HG03342 (cell line): ENCODE measurements around the gene SETBP1.

Experiments used
- ATAC-seq: cut with Tn5 transposase; IDR thresholded peaks from one replicate; pipeline ENCODE4 v1.9.1; 2021; ENCODE audit warnings: mild to moderate bottlenecking, moderate library complexity; ENCODE audit not compliant: unreplicated experiment

Gene SETBP1

GRCh38 chr18:45054636-45055035 is 373.9 kb downstream of the SETBP1 start:
- ATAC-seq = no peak

GRCh38 chr18:45055811-45056210 is 375.1 kb downstream of the SETBP1 start:
- ATAC-seq = no peak

DNA sequence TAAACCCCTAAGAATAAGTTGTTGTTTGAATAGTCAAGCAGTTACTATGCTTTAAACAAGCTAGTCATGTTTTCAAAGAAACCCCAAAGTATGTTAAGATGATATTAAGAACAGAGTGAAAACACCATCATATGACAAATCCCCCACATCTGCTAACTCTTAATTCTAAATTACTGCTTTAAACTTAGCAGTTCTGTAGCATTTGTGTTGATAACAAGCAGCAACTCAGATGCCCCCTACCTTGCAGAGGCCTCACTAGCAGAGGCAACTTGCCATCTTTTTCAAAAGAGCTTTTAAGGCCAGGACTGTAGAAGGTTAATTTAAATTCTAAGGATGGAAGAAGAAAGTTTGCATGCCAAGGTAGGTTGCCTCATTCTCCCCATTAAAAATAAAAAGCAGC is 376.2 kb downstream of the SETBP1 start:
- ATAC-seq = no peak

- no peak for ATAC-seq
Observed at GRCh38 chr18:45057955-45058600, 377.4 kb downstream of the SETBP1 start.

DNA sequence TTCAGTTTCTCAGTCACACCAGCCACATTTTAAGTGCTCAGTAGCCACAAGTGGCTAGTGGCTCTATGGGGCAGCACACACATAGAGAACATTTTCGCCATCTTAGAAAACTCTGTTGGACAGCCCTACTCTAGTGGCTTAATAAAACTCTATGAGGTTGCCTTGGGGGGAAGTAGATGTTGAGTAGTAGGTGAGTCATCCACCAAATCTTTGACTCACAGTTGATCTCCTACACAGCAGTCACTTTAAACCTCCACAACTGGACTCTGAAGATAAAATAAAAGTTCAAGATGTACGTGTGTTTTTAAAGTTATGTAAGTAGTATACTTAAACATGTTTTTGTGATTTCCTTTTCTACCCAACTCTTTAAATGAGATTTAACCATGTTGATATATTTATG is 379.0 kb downstream of the SETBP1 start:
- no peak for ATAC-seq

DNA sequence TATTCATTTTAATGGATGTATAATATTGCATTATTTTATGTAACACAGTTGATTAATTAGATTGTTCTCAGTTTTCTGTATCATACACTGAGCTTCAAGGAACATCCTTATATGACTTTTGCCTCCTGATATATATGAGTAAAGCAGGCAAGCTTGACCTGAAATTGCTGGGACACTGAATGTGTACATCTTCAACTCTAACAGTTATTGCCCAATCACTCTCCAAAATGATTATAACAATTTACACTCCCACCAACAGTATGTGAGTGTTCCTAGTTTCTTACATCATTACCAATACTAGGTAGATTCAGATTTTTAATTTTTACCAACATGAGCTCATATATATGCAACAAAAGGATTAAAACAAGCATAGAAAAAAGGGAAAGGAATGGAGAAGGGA is 379.4 kb downstream of the SETBP1 start:
- ATAC-seq = no peak

DNA sequence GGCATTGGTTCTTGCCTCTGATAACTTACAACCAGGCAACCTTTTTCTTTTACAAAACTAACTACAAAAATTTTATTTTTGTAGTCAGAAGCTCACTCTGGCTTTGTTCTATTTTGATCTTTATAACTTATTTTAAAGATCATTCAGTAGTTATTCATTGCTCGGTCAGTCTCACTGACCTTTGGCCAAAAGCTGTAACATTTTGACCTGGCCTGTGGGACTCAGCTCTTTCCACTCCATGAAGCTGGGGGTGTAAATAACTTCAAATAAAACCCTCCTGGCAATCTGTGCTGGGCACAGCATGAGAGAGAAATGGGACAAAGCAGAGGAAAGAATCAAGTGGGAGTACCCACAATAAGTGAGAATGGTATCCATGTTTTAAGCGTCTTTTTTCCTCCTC is 380.7 kb downstream of the SETBP1 start:
- no peak for ATAC-seq

DNA sequence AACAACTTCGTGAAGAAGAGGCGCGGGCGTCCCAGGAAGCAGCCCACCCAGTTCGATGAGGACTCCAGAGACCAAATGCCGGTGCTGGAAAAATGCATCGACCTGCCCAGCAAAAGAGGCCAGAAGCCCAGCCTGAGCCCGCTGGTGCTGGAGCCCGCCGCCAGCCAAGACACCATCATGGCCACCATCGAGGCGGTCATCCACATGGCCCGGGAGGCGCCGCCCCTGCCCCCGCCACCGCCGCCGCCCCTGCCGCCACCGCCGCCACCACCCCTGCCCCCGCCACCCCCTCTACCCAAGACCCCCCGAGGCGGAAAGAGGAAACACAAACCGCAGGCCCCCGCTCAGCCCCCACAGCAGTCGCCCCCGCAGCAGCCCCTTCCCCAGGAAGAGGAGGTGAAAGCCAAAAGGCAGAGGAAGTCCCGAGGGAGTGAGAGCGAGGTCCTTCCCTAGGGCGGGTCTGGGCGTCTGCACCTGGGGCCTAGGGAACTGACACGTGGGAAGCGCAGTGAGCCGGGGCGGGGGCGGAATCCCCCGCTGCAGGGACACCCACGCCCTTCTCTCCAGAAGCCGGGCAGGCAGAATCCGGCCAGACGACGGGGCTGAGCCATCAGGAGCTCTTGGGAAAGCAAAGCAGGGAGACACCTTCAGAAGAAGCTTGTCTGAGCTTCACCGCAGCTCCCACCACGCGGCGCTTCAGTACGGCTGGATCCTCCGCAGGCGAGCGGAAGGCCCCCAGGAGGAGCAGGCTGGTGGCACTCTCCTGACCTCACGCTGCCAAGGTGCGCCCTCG is 382.8 kb downstream of the SETBP1 start:
- no peak for ATAC-seq

- no peak for ATAC-seq
Observed at GRCh38 chr18:45066210-45066609, 385.5 kb downstream of the SETBP1 start.

DNA sequence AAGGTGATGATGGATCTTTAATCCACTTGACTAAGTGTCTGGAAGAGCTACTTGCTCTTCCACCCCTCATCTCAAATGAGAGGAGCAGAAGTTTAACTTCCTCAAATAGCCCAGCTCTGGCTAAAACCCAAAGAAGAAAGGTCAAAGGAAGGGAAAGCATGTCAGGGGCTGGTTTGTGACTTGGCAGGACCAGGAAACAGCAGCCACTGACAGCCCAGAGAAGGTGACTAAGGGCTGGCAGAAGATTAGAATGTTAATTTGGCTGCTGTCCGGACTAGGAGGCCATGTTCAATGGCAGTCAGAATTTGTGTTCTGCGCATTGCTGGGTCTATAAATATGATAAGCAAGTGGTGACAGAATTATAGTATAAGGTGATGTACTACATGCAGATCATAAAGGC is 386.2 kb downstream of the SETBP1 start:
- no peak for ATAC-seq

DNA sequence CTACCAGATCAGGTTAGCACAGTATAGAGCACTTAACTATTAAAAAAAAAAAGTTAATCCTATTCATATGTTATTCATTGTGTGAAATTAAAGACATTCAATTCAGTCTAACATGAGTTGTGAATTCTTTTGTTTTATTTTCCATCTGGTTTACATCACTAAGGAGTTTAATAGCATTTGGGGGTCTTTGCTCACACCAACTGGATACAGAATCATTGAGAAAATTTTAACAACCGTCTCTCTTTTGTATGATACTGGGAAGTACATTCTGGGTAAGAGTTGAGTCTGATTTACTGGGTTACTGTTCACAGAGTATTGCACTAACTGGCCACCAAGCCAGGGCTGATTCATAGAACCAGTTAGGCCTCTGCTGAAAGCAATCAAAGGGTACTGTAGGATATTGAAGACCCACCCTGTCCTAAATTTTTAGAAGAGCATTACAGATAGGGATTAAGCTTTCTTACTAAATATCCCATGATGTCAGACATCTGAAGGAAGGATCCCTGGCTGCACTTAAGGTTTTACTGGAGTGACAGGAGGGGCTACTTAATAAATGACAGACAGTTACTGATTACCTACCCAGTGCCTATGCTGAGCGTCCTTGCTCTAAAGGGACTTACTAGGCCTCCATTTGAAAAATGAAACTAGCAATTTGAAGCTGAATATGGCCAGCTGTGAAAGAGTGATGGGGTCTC is 387.9 kb downstream of the SETBP1 start:
- no peak for ATAC-seq

- no peak for ATAC-seq
Observed at GRCh38 chr18:45069546-45069945, 388.9 kb downstream of the SETBP1 start.

DNA sequence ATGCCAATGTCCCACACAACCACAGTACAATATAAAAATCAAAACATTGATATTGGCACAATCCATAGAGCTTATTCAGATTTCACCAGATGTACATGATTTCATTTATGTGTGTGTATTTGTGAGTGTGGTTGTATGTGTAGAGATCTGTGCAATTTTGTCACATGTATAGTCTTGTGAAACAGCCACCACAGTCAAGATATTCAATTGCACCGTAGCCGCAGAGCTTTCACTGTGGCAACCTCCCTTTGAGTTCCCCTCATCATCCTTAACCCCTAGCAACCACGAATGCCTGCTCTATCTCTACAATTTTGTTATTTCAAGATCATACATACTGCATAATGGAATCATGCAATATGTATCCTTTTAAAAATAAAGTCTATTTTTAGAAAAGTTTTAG is 391.3 kb downstream of the SETBP1 start:
- no peak for ATAC-seq

- ATAC-seq = no peak
Observed at GRCh38 chr18:45073556-45073955, 392.9 kb downstream of the SETBP1 start.

DNA sequence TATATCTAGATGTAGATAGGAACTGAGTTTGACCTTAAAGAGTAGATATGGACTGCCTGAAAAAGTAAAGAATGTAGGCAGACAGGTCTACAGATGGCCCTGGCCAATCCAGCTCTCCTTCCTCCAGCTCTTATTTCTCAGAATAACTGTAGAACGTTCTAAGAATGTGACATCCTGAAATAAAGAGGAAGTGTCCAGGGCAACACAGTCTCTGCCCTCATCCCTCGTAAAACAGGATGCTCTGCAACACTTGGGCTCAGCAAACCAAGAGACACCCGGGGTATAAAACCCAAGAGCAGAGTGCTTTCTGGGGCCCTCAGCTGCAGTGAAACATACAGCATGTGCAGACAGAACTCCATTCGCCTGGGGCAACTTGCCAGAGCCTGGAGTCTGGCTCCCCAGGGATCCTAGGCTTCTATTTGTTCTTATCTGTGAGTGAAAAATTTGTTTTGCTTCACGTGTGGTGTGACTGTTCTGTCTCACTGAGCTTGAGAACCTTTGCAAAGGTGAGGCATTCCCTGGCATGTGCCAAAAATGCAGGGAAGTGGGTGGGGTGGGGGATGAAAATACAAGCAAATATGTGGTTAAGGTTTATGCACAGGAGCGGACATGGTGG is 401.0 kb downstream of the SETBP1 start:
- ATAC-seq = no peak

DNA sequence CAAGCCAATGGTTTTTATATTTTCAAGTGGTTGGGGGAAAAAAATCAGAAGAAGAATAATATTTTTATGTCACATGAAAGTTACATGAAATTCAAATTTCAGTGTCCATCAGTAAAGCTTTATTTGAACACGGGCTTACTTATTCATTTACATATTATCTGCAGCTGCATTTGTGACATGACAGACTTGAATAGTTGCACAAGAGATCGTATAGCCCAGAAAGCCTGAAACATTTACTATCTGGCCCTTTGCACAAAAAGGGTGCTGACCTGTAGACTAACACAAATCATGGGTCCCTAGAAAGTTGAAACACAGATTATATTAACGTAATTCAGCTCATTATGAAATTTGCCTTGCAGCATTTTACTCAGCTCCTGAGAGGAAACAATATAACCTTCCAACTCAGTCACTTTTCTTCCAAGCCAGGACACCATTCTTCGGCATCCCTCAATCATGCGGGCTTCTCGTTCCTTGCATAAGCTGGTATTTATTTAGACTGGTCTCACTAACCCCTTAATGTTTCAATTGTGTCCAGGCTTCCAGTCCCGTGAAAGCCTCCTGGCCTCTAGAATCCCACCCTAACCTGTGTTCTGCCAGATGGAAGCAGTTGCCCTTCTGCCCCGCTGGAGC is 402.7 kb downstream of the SETBP1 start:
- no peak for ATAC-seq

DNA sequence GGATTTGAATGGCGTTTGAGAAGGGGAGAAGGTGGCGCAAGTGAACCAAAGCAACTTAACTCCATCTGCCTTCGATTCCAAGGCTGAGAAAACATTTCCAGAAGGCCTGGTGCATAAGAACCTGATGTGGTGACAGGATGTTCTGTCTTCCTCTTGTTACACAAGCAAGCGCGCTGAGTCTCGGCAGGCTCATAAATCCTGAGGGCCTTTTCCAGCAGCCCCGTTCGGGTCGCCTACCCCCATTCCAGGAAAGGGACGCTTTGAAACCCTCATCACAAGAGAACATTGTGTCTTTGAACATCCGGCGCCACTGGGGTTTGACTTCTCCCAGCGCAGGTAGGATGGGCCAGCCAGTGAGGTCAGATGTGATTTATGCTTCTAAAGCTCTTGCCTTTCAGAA is 403.5 kb downstream of the SETBP1 start:
- no peak for ATAC-seq

DNA sequence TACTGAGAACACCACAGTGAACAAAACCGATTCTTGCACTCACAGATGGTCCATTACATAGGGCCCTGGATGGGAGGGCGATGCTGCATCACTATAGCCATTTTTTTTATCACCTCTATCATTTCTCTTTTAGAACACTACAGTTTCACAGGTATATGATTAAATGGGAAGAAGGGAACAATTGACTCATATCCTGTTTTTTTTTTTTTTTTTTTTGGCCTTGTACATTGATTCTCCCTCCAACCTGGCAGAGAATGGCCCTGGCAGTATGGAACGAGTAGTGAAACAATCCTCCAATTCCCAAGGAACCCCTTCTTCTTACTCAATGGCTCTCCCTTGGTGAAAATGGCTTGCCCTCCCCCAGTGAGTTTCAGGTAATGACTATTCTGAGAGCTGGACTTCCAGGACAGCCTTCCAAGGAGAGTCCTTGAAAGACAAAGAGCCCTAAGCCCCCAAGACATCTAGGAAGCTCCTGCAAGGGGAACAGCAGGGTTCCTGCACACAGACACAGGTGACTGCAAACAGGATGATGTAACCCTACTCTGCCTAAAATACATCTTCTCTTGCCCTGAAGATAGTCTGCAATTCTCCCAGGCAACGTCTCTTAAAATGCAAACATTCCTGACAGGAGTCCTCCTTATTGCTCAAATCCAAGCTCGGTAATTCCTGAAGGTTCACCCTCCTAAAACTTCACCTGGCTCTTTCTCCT is 405.4 kb downstream of the SETBP1 start:
- no peak for ATAC-seq

DNA sequence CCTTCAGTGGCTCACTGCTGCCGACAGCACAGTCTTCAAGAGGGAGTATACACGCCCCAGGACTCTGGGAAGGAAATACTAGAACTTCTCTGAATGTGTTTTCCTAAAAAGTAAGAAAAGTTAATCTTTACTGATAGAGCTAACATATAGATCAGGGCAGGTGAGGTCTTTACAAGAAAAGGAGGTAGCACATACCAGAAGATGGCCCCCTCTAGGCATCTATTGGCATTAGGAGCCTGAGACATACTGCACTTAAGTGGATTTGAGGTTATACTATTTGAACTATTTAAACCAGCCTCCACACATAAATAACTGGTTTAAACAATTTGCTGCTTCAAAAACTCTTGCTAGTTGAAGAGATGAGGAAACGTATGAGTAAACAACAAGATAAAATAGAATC is 406.1 kb downstream of the SETBP1 start:
- no peak for ATAC-seq

DNA sequence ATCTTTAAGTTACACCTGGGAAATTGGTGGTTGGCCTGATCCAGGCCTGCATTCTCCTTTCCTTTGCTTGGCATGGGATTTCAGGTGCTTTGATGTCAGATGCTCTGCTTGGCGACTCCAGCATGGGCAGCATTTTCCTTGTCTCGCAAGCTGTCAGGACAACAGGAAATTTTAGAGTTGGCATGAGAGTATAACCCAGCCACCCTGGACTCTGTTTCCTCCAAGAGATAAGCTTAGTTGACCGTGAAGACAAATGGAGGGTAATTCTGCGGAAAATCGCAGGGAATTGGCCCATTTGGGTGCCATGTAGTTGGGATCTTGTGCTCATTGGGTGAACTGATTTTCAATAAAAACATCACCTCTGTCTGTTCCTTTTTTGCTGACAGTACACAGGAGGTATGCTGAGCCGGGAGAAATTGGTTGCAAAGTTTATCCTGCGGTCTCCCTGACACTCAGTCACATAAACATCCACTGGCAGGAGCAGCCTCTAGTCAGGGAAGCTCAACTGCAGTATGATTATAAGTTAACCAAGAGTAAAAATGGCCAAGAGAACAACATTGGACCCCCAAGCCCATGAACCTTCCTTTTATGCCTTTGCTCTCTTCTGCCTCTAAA is 409.9 kb downstream of the SETBP1 start:
- ATAC-seq = no peak
